ENCODE measurements around the gene KCNC1. TPM values are rescaled to one million over a fixed set of nuclear protein-coding genes. Genes with fewer than 3 reads are reported as not detected.

Gene KCNC1
- total RNA-seq, 1 experiment from 2014 or later = 0.04 TPM

- Histone ChIP-seq H4K91ac (ENCODE audit: insufficient read length, low read depth, low read length) (no peak overlapping the region), H3K23ac (ENCODE audit: insufficient read length, low read depth, low read length) (no peak overlapping the region), H3K14ac (ENCODE audit: insufficient read depth, low read length) (no peak overlapping the region), H3K79me1 (ENCODE audit: insufficient read depth, low read depth, low read length, poor library complexity, severe bottlenecking) (no peaks in the 10 kb centered on the region), H3K23me2 (ENCODE audit: insufficient read length, low read depth, low read length, poor library complexity, severe bottlenecking) (no peaks in the 10 kb centered on the region), H2BK5ac (ENCODE audit: insufficient read length, low read length) (no peak overlapping the region), H2AK5ac (ENCODE audit: insufficient read length, low read length) (no peak overlapping the region), H3K4me1 (ENCODE audit: insufficient read depth, low read length) (no peaks in the 10 kb centered on the region), H2BK15ac (ENCODE audit: low read depth, low read length) (no peak overlapping the region), H3K18ac (ENCODE audit: insufficient read length, low read depth, low read length) (no peak overlapping the region), H2BK120ac (ENCODE audit: low read depth, low read length, poor library complexity, severe bottlenecking) (no peak overlapping the region), H3K9ac (ENCODE audit: extremely low read depth, insufficient read length, low read length) (no peak overlapping the region), H2BK12ac (ENCODE audit: insufficient read length, low read depth, low read length) (no peak overlapping the region), H4K8ac (replicated peaks; ENCODE audit: insufficient read length, low read depth, low read length) (no peak overlapping the region), H2BK20ac (ENCODE audit: low read depth, low read length, poor library complexity, severe bottlenecking) (no peak overlapping the region), H3K27me3 (ENCODE audit: insufficient read depth, low read length) (peaks cover 39% of the 10 kb centered on the region), H3K27ac (ENCODE audit: insufficient read length, low read depth, low read length) (no peak overlapping the region), H3K4me2 (ENCODE audit: insufficient read depth, insufficient read length, low read length) (no peak overlapping the region), H3K4ac (ENCODE audit: low read depth, low read length) (no peak overlapping the region), H3K79me2 (ENCODE audit: insufficient read depth, low read length) (no peaks in the 10 kb centered on the region), H3K9me3 (ENCODE audit: control insufficient read depth, low read depth, low read length) (no peaks in the 10 kb centered on the region), H3K56ac (ENCODE audit: insufficient read length, low read depth, low read length) (no peak overlapping the region), H3T11ph (ENCODE audit: low read length) (no peak overlapping the region), H4K5ac (ENCODE audit: insufficient read length, low read depth, low read length) (no peak overlapping the region), H2AFZ (ENCODE audit: low read length) (no peak overlapping the region), H4K20me1 (ENCODE audit: control insufficient read depth, insufficient read depth, insufficient read length) (no peaks in the 10 kb centered on the region)
- H3K27ac Mint-ChIP-seq = no peak overlapping the region
- no peaks in the 10 kb centered on the region for H3K36me3 Mint-ChIP-seq (ENCODE audit: insufficient read depth in 1 of 3, low read depth in 3 of 3)
- no peak for DNase-seq
- no peaks in the 10 kb centered on the region; the same call in none of the 2 replicates for H3K27me3 Mint-ChIP-seq (ENCODE audit: low read depth)
- H3K4me1 Mint-ChIP-seq = peaks cover 8 to 10% of the 10 kb centered on the region in 2 experiments
- H3K9me3 Mint-ChIP-seq = peaks cover 0 to under 1% of the 10 kb centered on the region in 2 experiments; a peak in 1 of 5 replicates
- TF ChIP-seq, protein P1, sequence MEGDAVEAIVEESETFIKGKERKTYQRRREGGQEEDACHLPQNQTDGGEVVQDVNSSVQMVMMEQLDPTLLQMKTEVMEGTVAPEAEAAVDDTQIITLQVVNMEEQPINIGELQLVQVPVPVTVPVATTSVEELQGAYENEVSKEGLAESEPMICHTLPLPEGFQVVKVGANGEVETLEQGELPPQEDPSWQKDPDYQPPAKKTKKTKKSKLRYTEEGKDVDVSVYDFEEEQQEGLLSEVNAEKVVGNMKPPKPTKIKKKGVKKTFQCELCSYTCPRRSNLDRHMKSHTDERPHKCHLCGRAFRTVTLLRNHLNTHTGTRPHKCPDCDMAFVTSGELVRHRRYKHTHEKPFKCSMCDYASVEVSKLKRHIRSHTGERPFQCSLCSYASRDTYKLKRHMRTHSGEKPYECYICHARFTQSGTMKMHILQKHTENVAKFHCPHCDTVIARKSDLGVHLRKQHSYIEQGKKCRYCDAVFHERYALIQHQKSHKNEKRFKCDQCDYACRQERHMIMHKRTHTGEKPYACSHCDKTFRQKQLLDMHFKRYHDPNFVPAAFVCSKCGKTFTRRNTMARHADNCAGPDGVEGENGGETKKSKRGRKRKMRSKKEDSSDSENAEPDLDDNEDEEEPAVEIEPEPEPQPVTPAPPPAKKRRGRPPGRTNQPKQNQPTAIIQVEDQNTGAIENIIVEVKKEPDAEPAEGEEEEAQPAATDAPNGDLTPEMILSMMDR (conservative IDR thresholded peaks at IDR 0.05) = no peak
- WGBS (ENCODE audit: extremely low coverage, insufficient read length, low lambda C conversion rate) = no CpG with 5 or more reads among the region's 1 CpG
- H3K4me3 Mint-ChIP-seq = no peak overlapping the region
Observed at GRCh38 chr11:17713851-17714250, 20.7 kb upstream of the KCNC1 start.
